Breast epithelium (tissue), 3 donors: ENCODE results near the gene GPHN.

Source experiments
- CTCF ChIP-seq, 3 donors: fragments of 450-650 bp; IDR thresholded peaks; one replicate each; pipeline ENCODE4 v1.5.1; 2016 to 2017; ENCODE audit warnings: antibody characterized with exemption in 3 of 3, mild to moderate bottlenecking in 3 of 3, moderate library complexity in 3 of 3
- POLR2AphosphoS5 ChIP-seq, 3 donors: sonication (generic); formaldehyde crosslinking; IDR thresholded peaks; one replicate each; pipeline ENCODE4 v1.6.1; 2017; ENCODE audit warnings: antibody characterized with exemption in 3 of 3

DNA sequence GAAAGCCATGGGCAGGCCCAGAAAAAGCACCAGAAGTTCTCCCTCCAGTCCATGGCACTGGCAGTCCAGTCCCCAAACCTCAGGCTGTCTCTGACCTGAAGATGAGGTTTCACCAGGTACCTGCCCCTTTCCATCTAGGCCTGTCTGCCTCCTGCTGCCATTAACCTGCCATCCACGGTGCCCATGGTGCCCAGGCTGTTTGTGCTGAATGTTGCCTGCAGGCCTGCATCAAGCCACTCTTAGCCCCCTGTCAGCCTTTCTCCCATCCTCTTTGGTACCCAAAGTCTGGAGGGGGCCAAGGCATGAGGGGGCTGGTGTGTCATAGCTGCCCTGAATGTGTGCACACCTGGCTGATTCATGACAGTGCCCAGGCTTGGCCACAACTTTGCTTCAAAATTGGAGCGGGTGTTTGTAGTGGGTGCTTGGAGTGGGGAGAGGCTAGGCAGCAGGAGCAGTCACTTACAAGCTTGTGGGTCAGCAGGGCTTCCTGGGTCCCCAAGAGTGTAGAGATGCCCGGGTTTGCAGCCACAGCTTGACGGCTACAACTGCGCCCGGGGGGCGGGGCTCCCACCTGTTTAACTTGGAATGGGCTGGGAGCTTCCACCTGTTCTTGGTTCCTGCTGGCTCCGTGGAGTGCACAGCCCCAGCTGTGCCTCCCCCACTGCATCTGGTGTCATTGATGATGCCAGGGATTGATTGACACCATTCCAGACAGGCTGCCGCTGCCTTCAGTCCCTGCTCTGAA, 88.5 kb downstream of the GPHN start:
- no peak for TF ChIP-seq POLR2AphosphoS5 (IDR thresholded peaks at IDR 0.05)
- TF ChIP-seq CTCF (IDR thresholded peaks at IDR 0.05), result no peak
